ENCODE results near the gene ACSF2. TPM values are rescaled to one million over a fixed set of nuclear protein-coding genes. Genes with fewer than 3 reads are reported as not detected.
A peak's percentile ranks its signal among the peaks of the same experiment; 100 is the strongest.

The ACSF2 gene
- total and polyA plus RNA-seq, 2 of the 13 experiments (the other 11 are each of a cell fraction or from before 2014, with no cell fraction given), result 87.3 to 109 TPM

GRCh38 chr17:50426814-50427787 is 1.1 kb downstream of the ACSF2 start:
- intact Hi-C loops (cut with micrococcal nuclease; ENCODE audit: unreplicated experiment) (no loop called here), in situ Hi-C loops (cut with HindIII; ENCODE audit: extremely low pct_ligation_motif_present, low pct_unique_long_range_greater_than_20kb) (no loop called here)
- peaks cover 33% of the 10 kb centered on the region for H3K79me2 ChIP-seq (ENCODE audit: insufficient read depth, low read length)
- H3K9me3 ChIP-seq (ENCODE audit: low read length), result no peaks in the 10 kb centered on the region
- ATAC-seq, result peak; percentile 67
- peak overlapping the region; percentile 10 for H2AFZ ChIP-seq (ENCODE audit: low read length)
- H3K9ac ChIP-seq (ENCODE audit: insufficient read depth, low read depth, low read length), result peak overlapping the region; percentile 84
- H3K27ac ChIP-seq (ENCODE audit: extremely low read length, insufficient read depth, low read length), result peak overlapping the region; percentile 83
- ChIA-PET CTCF (ENCODE audit: low intra/inter-chr PET ratio, low total read pairs) (interaction anchor here (1.5 to 4.1 kb wide), 2 partner anchors 29 to 51 kb away, joined by 6 to 20 read pairs; partner anchors contain the start of gene RSAD1), POLR2A (interaction anchor here (0.6 to 5.6 kb wide), 10 partner anchors 9 to 292 kb away, joined by 3 to 99 read pairs (median 4); partner anchors contain the start of genes LRRC59, LUC7L3 and RSAD1)
- H3K4me3 ChIP-seq (replicated peaks in 1 of 3; ENCODE audit: insufficient read depth in 1 of 3, low read depth in 2 of 3, low read length in 3 of 3), result peak overlapping the region; percentile 74 to 91 (median 90)
- DNase-seq (ENCODE audit: low spot score), result peak; percentile 78
- H4K20me1 ChIP-seq (ENCODE audit: insufficient read depth, low read length), result no peaks in the 10 kb centered on the region
- H3K4me1 ChIP-seq (ENCODE audit: insufficient read depth, low read length), result peaks cover 92% of the 10 kb centered on the region
- H3K36me3 ChIP-seq (replicated peaks in 1 of 2; ENCODE audit: control insufficient read depth in 1 of 2, insufficient read depth in 2 of 2, low read length in 2 of 2), result no peaks in the 10 kb centered on the region; a peak in 1 of 5 replicates
- BruUV-seq (replicated peaks), result TSS peak; percentile 54
- FAIRE-seq, result peak; percentile 57
- no peaks in the 10 kb centered on the region; a peak in 1 of 5 replicates for H3K27me3 ChIP-seq (ENCODE audit: control insufficient read depth in 1 of 2, insufficient read depth in 2 of 2, low read length in 2 of 2)
- peak overlapping the region; percentile 99 for H3K4me2 ChIP-seq (ENCODE audit: low read depth, low read length)
- 6% methylated on average over 4 of the region's 4 CpGs for WGBS (ENCODE audit: low lambda C conversion rate)
- peak; percentile 83 for TF ChIP-seq TARDBP (CRISPR knock-in tag; IDR thresholded peaks at IDR 0.05)
- TF ChIP-seq ARID4A (CRISPR knock-in tag; IDR thresholded peaks at IDR 0.05; ENCODE audit: borderline replicate concordance), result peak; percentile 41
- TF ChIP-seq, protein P1, sequence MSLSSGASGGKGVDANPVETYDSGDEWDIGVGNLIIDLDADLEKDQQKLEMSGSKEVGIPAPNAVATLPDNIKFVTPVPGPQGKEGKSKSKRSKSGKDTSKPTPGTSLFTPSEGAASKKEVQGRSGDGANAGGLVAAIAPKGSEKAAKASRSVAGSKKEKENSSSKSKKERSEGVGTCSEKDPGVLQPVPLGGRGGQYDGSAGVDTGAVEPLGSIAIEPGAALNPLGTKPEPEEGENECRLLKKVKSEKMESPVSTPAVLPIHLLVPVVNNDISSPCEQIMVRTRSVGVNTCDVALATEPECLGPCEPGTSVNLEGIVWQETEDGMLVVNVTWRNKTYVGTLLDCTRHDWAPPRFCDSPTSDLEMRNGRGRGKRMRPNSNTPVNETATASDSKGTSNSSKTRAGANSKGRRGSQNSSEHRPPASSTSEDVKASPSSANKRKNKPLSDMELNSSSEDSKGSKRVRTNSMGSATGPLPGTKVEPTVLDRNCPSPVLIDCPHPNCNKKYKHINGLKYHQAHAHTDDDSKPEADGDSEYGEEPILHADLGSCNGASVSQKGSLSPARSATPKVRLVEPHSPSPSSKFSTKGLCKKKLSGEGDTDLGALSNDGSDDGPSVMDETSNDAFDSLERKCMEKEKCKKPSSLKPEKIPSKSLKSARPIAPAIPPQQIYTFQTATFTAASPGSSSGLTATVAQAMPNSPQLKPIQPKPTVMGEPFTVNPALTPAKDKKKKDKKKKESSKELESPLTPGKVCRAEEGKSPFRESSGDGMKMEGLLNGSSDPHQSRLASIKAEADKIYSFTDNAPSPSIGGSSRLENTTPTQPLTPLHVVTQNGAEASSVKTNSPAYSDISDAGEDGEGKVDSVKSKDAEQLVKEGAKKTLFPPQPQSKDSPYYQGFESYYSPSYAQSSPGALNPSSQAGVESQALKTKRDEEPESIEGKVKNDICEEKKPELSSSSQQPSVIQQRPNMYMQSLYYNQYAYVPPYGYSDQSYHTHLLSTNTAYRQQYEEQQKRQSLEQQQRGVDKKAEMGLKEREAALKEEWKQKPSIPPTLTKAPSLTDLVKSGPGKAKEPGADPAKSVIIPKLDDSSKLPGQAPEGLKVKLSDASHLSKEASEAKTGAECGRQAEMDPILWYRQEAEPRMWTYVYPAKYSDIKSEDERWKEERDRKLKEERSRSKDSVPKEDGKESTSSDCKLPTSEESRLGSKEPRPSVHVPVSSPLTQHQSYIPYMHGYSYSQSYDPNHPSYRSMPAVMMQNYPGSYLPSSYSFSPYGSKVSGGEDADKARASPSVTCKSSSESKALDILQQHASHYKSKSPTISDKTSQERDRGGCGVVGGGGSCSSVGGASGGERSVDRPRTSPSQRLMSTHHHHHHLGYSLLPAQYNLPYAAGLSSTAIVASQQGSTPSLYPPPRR (CRISPR knock-in tag; IDR thresholded peaks at IDR 0.05; ENCODE audit: borderline replicate concordance), result 0 out of 2 replicates have a peak, but pooled peaks have one; percentile 11
- 0 out of 2 replicates have a peak, but pooled peaks have one; percentile 25 for TF ChIP-seq ARNT2 (CRISPR knock-in tag; IDR thresholded peaks at IDR 0.05; ENCODE audit: low read depth)
- no peak for TF ChIP-seq MED8 (CRISPR knock-in tag; IDR thresholded peaks at IDR 0.05; ENCODE audit: insufficient replicate concordance)
- no peak for TF ChIP-seq ZNF878 (CRISPR knock-in tag; IDR thresholded peaks at IDR 0.05)
- TF ChIP-seq TFE3 (CRISPR knock-in tag; IDR thresholded peaks at IDR 0.05), result 0 out of 2 replicates have a peak, but pooled peaks have one; percentile 16
- TF ChIP-seq SMAD9 (CRISPR knock-in tag; IDR thresholded peaks at IDR 0.05), result no peak
- peak; percentile 58 for TF ChIP-seq KDM2A (CRISPR knock-in tag; IDR thresholded peaks at IDR 0.05; ENCODE audit: borderline replicate concordance, low read depth)
- peak; percentile 57; the same call in 1 of the 2 replicates for TF ChIP-seq HMG20B (CRISPR knock-in tag; conservative IDR thresholded peaks at IDR 0.05)
- 0 out of 2 replicates have a peak, but pooled peaks have one; percentile 8 for TF ChIP-seq MIXL1 (CRISPR knock-in tag; IDR thresholded peaks at IDR 0.05)

Data from HepG2 (cell line).